Osteoblast (primary cell): ENCODE results near the gene ECEL1. TPM values are rescaled to one million over a fixed set of nuclear protein-coding genes. Genes with fewer than 3 reads are reported as not detected.
"Not testable (repeated sequence)": the region's sequence is repeated elsewhere in the genome, so short reads cannot be mapped to it uniquely, and the experiment has no call there.

Experiments
- DNase-seq: peaks from one replicate; pipeline ENCODE4 v3.0.0; 2011; ENCODE audit warnings: low spot score, mixed read lengths; ENCODE audit not compliant: insufficient read length; ENCODE audit errors: missing footprints
- H2AFZ ChIP-seq: 2 replicates; pipeline ENCODE4 v1.6.0; 2011; ENCODE audit warnings: mild to moderate bottlenecking, low read length
- H3K27ac ChIP-seq: 2 replicates; pipeline ENCODE4 v1.5.1; 2011; ENCODE audit warnings: mild to moderate bottlenecking, low read depth, low read length, moderate library complexity
- H3K27me3 ChIP-seq: 2 replicates; pipeline ENCODE4 v1.6.0; 2012; ENCODE audit warnings: mild to moderate bottlenecking, control low read depth, inconsistent platforms, low read length, moderate library complexity; ENCODE audit not compliant: insufficient read depth
- H3K36me3 ChIP-seq: 2 replicates; pipeline ENCODE4 v1.5.1; 2011; ENCODE audit warnings: mild to moderate bottlenecking, low read length, control low read depth, moderate library complexity; ENCODE audit not compliant: insufficient read depth
- H3K4me1 ChIP-seq: 2 replicates; pipeline ENCODE4 v1.5.1; 2011; ENCODE audit warnings: mild to moderate bottlenecking, low read length, control low read depth, moderate library complexity; ENCODE audit not compliant: insufficient read depth
- H3K4me2 ChIP-seq: 2 replicates; pipeline ENCODE4 v1.6.0; 2011; ENCODE audit warnings: mild to moderate bottlenecking, low read length; ENCODE audit not compliant: insufficient read depth
- H3K4me3 ChIP-seq: fragments of 200-600 bp; sonication (generic); 3 replicates; pipeline ENCODE4 v1.5.1; 2012; ENCODE audit warnings: mild to moderate bottlenecking, low read length, inconsistent platforms; ENCODE audit not compliant: insufficient read depth
- H3K79me2 ChIP-seq: 2 replicates; pipeline ENCODE4 v1.6.0; 2012; ENCODE audit warnings: mild to moderate bottlenecking, low read length, control low read depth, inconsistent platforms; ENCODE audit not compliant: insufficient read depth
- H3K9me3 ChIP-seq: 2 replicates; pipeline ENCODE4 v1.5.1; 2011; ENCODE audit warnings: low read depth, low read length, control low read depth
- H4K20me1 ChIP-seq: 2 replicates; pipeline ENCODE4 v1.6.0; 2012; ENCODE audit warnings: mild to moderate bottlenecking, low read length, control low read depth; ENCODE audit not compliant: insufficient read depth
- CTCF ChIP-seq: IDR thresholded peaks from 2 replicates; pipeline ENCODE4 v1.5.1; 2011; ENCODE audit warnings: mild to moderate bottlenecking, low read depth, low read length, moderate library complexity; ENCODE audit errors: extremely low read depth
- total RNA-seq: library from RNA; depleted of rRNA; stranded (reverse); fragments of >200 nt; gene quantifications from 2 replicates; pipeline ENCODE4 v1.2.3, GENCODE V29; 2012

The ECEL1 gene
- total RNA-seq, 1 donor = not detected

- H3K36me3 ChIP-seq = no peaks in the 10 kb centered on the region
- peaks cover 13% of the 10 kb centered on the region for H3K27me3 ChIP-seq
- peak; percentile 62 for DNase-seq
- H3K27ac ChIP-seq = no peak overlapping the region
- no peak overlapping the region for H2AFZ ChIP-seq
- no peaks in the 10 kb centered on the region for H4K20me1 ChIP-seq
- H3K4me2 ChIP-seq = no peak overlapping the region
- peaks cover 5% of the 10 kb centered on the region for H3K9me3 ChIP-seq
- no peak overlapping the region for H3K4me3 ChIP-seq
- no peaks in the 10 kb centered on the region for H3K79me2 ChIP-seq
- no peaks in the 10 kb centered on the region for H3K4me1 ChIP-seq
- no peak for TF ChIP-seq CTCF
These were observed 47.5 kb upstream of the ECEL1 start for GRCh38 chr2:232534940-232535651.

GRCh38 chr2:232533944-232534710 lies 46.5 kb upstream of the ECEL1 start:
- Histone ChIP-seq H3K9me3 (peaks cover 5% of the 10 kb centered on the region), H3K79me2 (no peaks in the 10 kb centered on the region), H3K4me3 (no peak overlapping the region), H2AFZ (no peak overlapping the region), H3K36me3 (no peaks in the 10 kb centered on the region), H3K4me1 (no peaks in the 10 kb centered on the region), H3K4me2 (no peak overlapping the region), H3K27me3 (peaks cover 8% of the 10 kb centered on the region), H4K20me1 (no peaks in the 10 kb centered on the region), H3K27ac (no peak overlapping the region)
- TF ChIP-seq CTCF = no peak
- DNase-seq = peak; percentile 90

GRCh38 chr2:232532821-232533220 lies 45.2 kb upstream of the ECEL1 start:
- H3K36me3 ChIP-seq, H3K27me3 ChIP-seq, H3K27ac ChIP-seq, H3K9me3 ChIP-seq, H3K4me1 ChIP-seq, H4K20me1 ChIP-seq, H2AFZ ChIP-seq, H3K79me2 ChIP-seq, H3K4me2 ChIP-seq, H3K4me3 ChIP-seq: not testable (repeated sequence)
- peak; percentile 57 for DNase-seq

- peaks cover 5% of the 10 kb centered on the region for H3K9me3 ChIP-seq
- peaks cover 1% of the 10 kb centered on the region for H3K27me3 ChIP-seq
- no peaks in the 10 kb centered on the region for H3K79me2 ChIP-seq
- no peak overlapping the region for H3K27ac ChIP-seq
- no peak overlapping the region for H2AFZ ChIP-seq
- H4K20me1 ChIP-seq = no peaks in the 10 kb centered on the region
- no peaks in the 10 kb centered on the region for H3K36me3 ChIP-seq
- no peak overlapping the region for H3K4me2 ChIP-seq
- H3K4me3 ChIP-seq = no peak overlapping the region
- DNase-seq = peak; percentile 47
- TF ChIP-seq CTCF = no peak
- H3K4me1 ChIP-seq = no peaks in the 10 kb centered on the region
These were observed 44.8 kb upstream of the ECEL1 start for GRCh38 chr2:232532419-232532818.
